HCT116 (cell line): Measurements from ENCODE around the gene PDE7B. TPM values are rescaled to one million over a fixed set of nuclear protein-coding genes. Genes with fewer than 3 reads are reported as not detected.

ENCODE experiments used
- ATAC-seq: fragments of 200-7000 bp; cut with Tn5 transposase; 2 replicates; pipeline ENCODE4 v1.9.1; 2020; ENCODE audit warnings: mild to moderate bottlenecking, moderate library complexity
- BruUV-seq: library from RNA; stranded (reverse); fragments of 400-500 nt; replicated peaks from 2 replicates; lab custom pipeline; 2021; lab: Mats Ljungman, UMichigan
- CTCF ChIA-PET: fragments of 300-600 bp; sonication (Branson Sonifier 250); formaldehyde crosslinking; loops from one replicate; lab custom pipeline; 2021; ENCODE audit warnings: antibody characterized with exemption; lab: Charles Lee
- POLR2A ChIA-PET: fragments of 300-600, 350-600 bp; sonication (Branson Sonifier 250); formaldehyde crosslinking; loops from one replicate; lab custom pipeline; 2021; ENCODE audit warnings: antibody characterized with exemption; lab: Charles Lee
- RAD21 ChIA-PET, 2 experiments: fragments of 300-600 bp; sonication (Branson Sonifier 250); formaldehyde crosslinking; loops; one replicate each; lab custom pipeline; 2023; ENCODE audit warnings: low total read pairs in 2 of 2; ENCODE audit not compliant: uncharacterized antibody in 2 of 2, unreplicated experiment in 2 of 2, low non-redundant PET in 1 of 2; lab: Charles Lee
- DNase-seq: peaks from one replicate; pipeline ENCODE4 v3.0.0-alpha.2; 2010; ENCODE audit warnings: low read depth, low spot score
- H2AFZ ChIP-seq: fragments of 200-600 bp; shearing (Covaris generic), sonication (generic); 2 replicates; pipeline ENCODE4 v1.6.1; 2017; ENCODE audit warnings: low read depth, mixed run types, mixed read lengths, antibody characterized with exemption, low read length; ENCODE audit not compliant: poor library complexity, severe bottlenecking
- H3K27ac ChIP-seq: 2 replicates; pipeline ENCODE4 v1.5.1; 2012; ENCODE audit warnings: low read depth, low read length
- H3K27me3 ChIP-seq: fragments of 200-600 bp; sonication (generic); 2 replicates; pipeline ENCODE4 v1.6.1; 2016; ENCODE audit warnings: mixed run types, low read length, mixed read lengths; ENCODE audit not compliant: insufficient read depth
- H3K36me3 ChIP-seq, 2 experiments: fragments of 200-500 bp in 1 of 2; fragments of 200-600 bp in 1 of 2; sonication (Bioruptor generic) in 1 of 2; sonication (generic) in 1 of 2; 2 replicates each; pipeline versions ENCODE4 v1.5.1 to v1.6.1; 2014 to 2016; ENCODE audit warnings: low read length in 2 of 2, inconsistent platforms in 1 of 2, mixed read lengths in 1 of 2, mixed run types in 1 of 2; ENCODE audit not compliant: insufficient read depth in 2 of 2, control insufficient read depth in 1 of 2
- H3K4me1 ChIP-seq, 2 experiments: fragments of 200-600 bp in 1 of 2; sonication (generic) in 1 of 2; 2 replicates each; pipeline versions ENCODE4 v1.5.1 to v1.6.1; 2012 to 2017; ENCODE audit warnings: low read length in 2 of 2, inconsistent platforms in 1 of 2, mild to moderate bottlenecking in 1 of 2, mixed read lengths in 1 of 2, mixed run types in 1 of 2, moderate library complexity in 1 of 2; ENCODE audit not compliant: insufficient read depth in 2 of 2, control insufficient read depth in 1 of 2
- H3K4me2 ChIP-seq: fragments of 200-600 bp; sonication (generic); 2 replicates; pipeline ENCODE4 v1.6.1; 2017; ENCODE audit warnings: mixed run types, low read length, mixed read lengths
- H3K4me3 ChIP-seq, 2 experiments: fragments of 200-600 bp in 1 of 2; sonication (generic) in 1 of 2; replicated peaks in 1 of 2; 2 replicates each; pipeline ENCODE4 v1.5.1; 2011 to 2016; ENCODE audit warnings: low read length in 2 of 2, control low read depth in 1 of 2, low read depth in 1 of 2, mild to moderate bottlenecking in 1 of 2, mixed read lengths in 1 of 2, mixed run types in 1 of 2
- H3K79me2 ChIP-seq: fragments of 200-600 bp; sonication (generic); 2 replicates; pipeline ENCODE4 v1.6.1; 2017; ENCODE audit warnings: mild to moderate bottlenecking, mixed run types, low read length, moderate library complexity, mixed read lengths; ENCODE audit not compliant: insufficient read depth
- H3K9ac ChIP-seq: fragments of 200-600 bp; sonication (generic); 2 replicates; pipeline ENCODE4 v1.6.1; 2016; ENCODE audit warnings: low read length, mixed read lengths
- H3K9me2 ChIP-seq: fragments of 200-600 bp; sonication (generic), shearing (Covaris generic); 2 replicates; pipeline ENCODE4 v1.6.1; 2017; ENCODE audit warnings: mixed run types, mild to moderate bottlenecking, moderate library complexity; ENCODE audit not compliant: insufficient read depth
- H3K9me3 ChIP-seq, 2 experiments: fragments of 200-500 bp in 1 of 2; fragments of 200-600 bp in 1 of 2; sonication (Bioruptor generic) in 1 of 2; sonication (generic) in 1 of 2; 2 replicates each; pipeline ENCODE4 v1.6.1; 2014 to 2017; ENCODE audit warnings: low read length in 2 of 2, mixed read lengths in 2 of 2, inconsistent platforms in 1 of 2, low read depth in 1 of 2, mild to moderate bottlenecking in 1 of 2, mixed run types in 1 of 2, moderate library complexity in 1 of 2; ENCODE audit not compliant: control insufficient read depth in 1 of 2, insufficient read depth in 1 of 2
- H4K20me1 ChIP-seq: fragments of 200-600 bp; sonication (generic), shearing (Covaris generic); 2 replicates; pipeline ENCODE4 v1.6.1; 2017; ENCODE audit warnings: mixed run types, mild to moderate bottlenecking, moderate library complexity; ENCODE audit not compliant: insufficient read depth
- CBX3 ChIP-seq: IDR thresholded peaks from 2 replicates; pipeline ENCODE4 v1.6.1; 2012; ENCODE audit warnings: low read depth
- CEBPB ChIP-seq: IDR thresholded peaks from 2 replicates; pipeline ENCODE4 v1.6.1; 2012; ENCODE audit warnings: low read depth
- EGR1 ChIP-seq: IDR thresholded peaks from 2 replicates; pipeline ENCODE4 v1.6.1; 2012; ENCODE audit warnings: low read depth
- ELF1 ChIP-seq: IDR thresholded peaks from 2 replicates; pipeline ENCODE4 v1.6.1; 2012; ENCODE audit warnings: low read depth, borderline replicate concordance
- EZH2 ChIP-seq: fragments of 200-600 bp; sonication (generic); IDR thresholded peaks from 2 replicates; pipeline ENCODE4 v1.6.1; 2017; ENCODE audit warnings: antibody characterized with exemption, mixed run types
- EZH2phosphoT487 ChIP-seq: fragments of 200-600 bp; IDR thresholded peaks from 2 replicates; pipeline ENCODE4 v1.6.1; 2018; ENCODE audit warnings: antibody characterized with exemption, borderline replicate concordance
- POLR2AphosphoS5 ChIP-seq: IDR thresholded peaks from 2 replicates; pipeline ENCODE4 v1.6.1; 2011; ENCODE audit warnings: mild to moderate bottlenecking, low read depth, low read length, moderate library complexity
- RAD21 ChIP-seq: IDR thresholded peaks from 2 replicates; pipeline ENCODE4 v1.6.1; 2012; ENCODE audit warnings: low read depth, mild to moderate bottlenecking
- SIN3A ChIP-seq: IDR thresholded peaks from 2 replicates; pipeline ENCODE4 v1.6.1; 2012; ENCODE audit warnings: low read depth
- SP1 ChIP-seq: IDR thresholded peaks from 2 replicates; pipeline ENCODE4 v1.6.1; 2012; ENCODE audit warnings: low read depth
- TCF7L2 ChIP-seq: IDR thresholded peaks from 2 replicates; pipeline ENCODE4 v1.7.0; 2011; ENCODE audit warnings: borderline replicate concordance, inconsistent platforms; ENCODE audit not compliant: insufficient read depth, insufficient read length; ENCODE audit errors: extremely low read depth
- YY1 ChIP-seq: IDR thresholded peaks from 2 replicates; pipeline ENCODE4 v1.6.1; 2011; ENCODE audit warnings: low read length, low read depth, moderate library complexity, mild to moderate bottlenecking; ENCODE audit not compliant: insufficient replicate concordance; ENCODE audit errors: extremely low read depth
- ZNF274 ChIP-seq: fragments of 200-500 bp; sonication (Bioruptor generic); IDR thresholded peaks from 2 replicates; pipeline ENCODE4 v1.6.1; 2014; ENCODE audit warnings: mild to moderate bottlenecking, low read depth, low read length, inconsistent platforms
- intact Hi-C: fragments of 100-400 bp; cut with micrococcal nuclease; formaldehyde crosslinking; loops from 2 replicates; pipeline ENCODE4 v1.10.0; 2022
- total RNA-seq: library from RNA; stranded (reverse); gene quantifications from one replicate; pipeline ENCODE4 v1.2.1, GENCODE V29; 2021; ENCODE audit not compliant: unreplicated experiment
- TF ChIP-seq, protein P1 (sequence below): IDR thresholded peaks from 2 replicates; pipeline ENCODE4 v1.6.1; 2011; ENCODE audit warnings: mild to moderate bottlenecking, low read length, moderate library complexity; ENCODE audit not compliant: insufficient replicate concordance; ENCODE audit errors: extremely low read depth
- TF ChIP-seq, protein P2 (sequence below): IDR thresholded peaks from 2 replicates; pipeline ENCODE4 v1.6.1; 2012
- TF ChIP-seq, protein P3 (sequence below), 3 experiments: fragments of 200-600 bp in 1 of 3; sonication (generic) in 1 of 3; IDR thresholded peaks in 2 of 3; conservative IDR thresholded peaks in 1 of 3; 2 replicates each; pipeline ENCODE4 v1.5.1; 2012 to 2017; ENCODE audit warnings: low read depth in 2 of 3, low read length in 2 of 3, antibody characterized with exemption in 1 of 3, borderline replicate concordance in 1 of 3, control low read depth in 1 of 3, mild to moderate bottlenecking in 1 of 3, mixed read lengths in 1 of 3, mixed run types in 1 of 3, moderate library complexity in 1 of 3; ENCODE audit not compliant: insufficient read depth in 1 of 3
- TF ChIP-seq, protein P4 (sequence below): IDR thresholded peaks from 2 replicates; pipeline ENCODE4 v1.6.1; 2012

PDE7B gene
- total RNA-seq, 1 experiment from 2014 or later, result 0.61 TPM

DNA sequence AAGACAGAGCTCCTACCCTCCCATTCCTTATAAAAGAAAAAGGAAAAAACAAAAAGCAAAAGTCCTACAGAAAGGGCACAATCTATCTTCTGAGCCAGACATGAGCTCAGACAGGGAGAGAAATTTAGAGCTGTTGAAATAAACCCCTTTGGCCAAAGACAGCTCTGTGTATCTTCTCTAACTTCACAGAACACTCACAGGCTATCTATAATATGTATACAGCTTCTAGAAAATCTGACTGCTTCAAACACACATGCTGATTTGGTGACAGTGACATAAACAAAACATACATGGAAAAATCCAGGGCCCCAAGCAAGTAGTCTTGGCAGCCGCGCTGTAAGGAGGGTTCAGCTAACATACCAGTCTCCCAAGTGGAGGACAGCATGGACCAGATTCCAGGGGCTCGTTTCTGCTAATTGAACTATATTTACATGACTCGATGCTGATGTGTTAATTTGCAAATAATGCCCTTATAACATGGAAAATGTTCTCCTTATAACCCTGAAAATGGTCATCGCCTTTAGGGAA lies 361.6 kb downstream of the PDE7B start:
- ChIA-PET RAD21 (no interaction called here), CTCF (no interaction called here), POLR2A (no interaction called here)
- ATAC-seq, result no peak
- Histone ChIP-seq H3K4me1 (no peaks in the 10 kb centered on the region), H3K9me2 (no peaks in the 10 kb centered on the region), H3K9me3 (no peaks in the 10 kb centered on the region), H2AFZ (no peak overlapping the region), H3K36me3 (no peaks in the 10 kb centered on the region), H3K27ac (no peak overlapping the region), H3K9ac (no peak overlapping the region), H3K27me3 (no peaks in the 10 kb centered on the region), H4K20me1 (no peaks in the 10 kb centered on the region), H3K4me3 (no peak overlapping the region)
- no peak for DNase-seq
- BruUV-seq, result no TSS peak
- intact Hi-C loops, result no loop called here
- TF ChIP-seq POLR2AphosphoS5, result no peak
- TF ChIP-seq SIN3A, result no peak
- no peak for TF ChIP-seq EZH2
- no peak for TF ChIP-seq SP1
- TF ChIP-seq CBX3, result no peak
- no peak for TF ChIP-seq TCF7L2
- TF ChIP-seq EZH2phosphoT487, result no peak
- TF ChIP-seq, protein P1, sequence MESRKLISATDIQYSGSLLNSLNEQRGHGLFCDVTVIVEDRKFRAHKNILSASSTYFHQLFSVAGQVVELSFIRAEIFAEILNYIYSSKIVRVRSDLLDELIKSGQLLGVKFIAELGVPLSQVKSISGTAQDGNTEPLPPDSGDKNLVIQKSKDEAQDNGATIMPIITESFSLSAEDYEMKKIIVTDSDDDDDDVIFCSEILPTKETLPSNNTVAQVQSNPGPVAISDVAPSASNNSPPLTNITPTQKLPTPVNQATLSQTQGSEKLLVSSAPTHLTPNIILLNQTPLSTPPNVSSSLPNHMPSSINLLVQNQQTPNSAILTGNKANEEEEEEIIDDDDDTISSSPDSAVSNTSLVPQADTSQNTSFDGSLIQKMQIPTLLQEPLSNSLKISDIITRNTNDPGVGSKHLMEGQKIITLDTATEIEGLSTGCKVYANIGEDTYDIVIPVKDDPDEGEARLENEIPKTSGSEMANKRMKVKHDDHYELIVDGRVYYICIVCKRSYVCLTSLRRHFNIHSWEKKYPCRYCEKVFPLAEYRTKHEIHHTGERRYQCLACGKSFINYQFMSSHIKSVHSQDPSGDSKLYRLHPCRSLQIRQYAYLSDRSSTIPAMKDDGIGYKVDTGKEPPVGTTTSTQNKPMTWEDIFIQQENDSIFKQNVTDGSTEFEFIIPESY, result no peak
- no peak for TF ChIP-seq ELF1
- TF ChIP-seq ZNF274, result no peak
- TF ChIP-seq, protein P2, sequence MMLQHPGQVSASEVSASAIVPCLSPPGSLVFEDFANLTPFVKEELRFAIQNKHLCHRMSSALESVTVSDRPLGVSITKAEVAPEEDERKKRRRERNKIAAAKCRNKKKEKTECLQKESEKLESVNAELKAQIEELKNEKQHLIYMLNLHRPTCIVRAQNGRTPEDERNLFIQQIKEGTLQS, result no peak
- TF ChIP-seq EGR1, result no peak
- TF ChIP-seq YY1, result no peak
- TF ChIP-seq CEBPB, result no peak
- TF ChIP-seq RAD21, result no peak
- TF ChIP-seq, protein P3, sequence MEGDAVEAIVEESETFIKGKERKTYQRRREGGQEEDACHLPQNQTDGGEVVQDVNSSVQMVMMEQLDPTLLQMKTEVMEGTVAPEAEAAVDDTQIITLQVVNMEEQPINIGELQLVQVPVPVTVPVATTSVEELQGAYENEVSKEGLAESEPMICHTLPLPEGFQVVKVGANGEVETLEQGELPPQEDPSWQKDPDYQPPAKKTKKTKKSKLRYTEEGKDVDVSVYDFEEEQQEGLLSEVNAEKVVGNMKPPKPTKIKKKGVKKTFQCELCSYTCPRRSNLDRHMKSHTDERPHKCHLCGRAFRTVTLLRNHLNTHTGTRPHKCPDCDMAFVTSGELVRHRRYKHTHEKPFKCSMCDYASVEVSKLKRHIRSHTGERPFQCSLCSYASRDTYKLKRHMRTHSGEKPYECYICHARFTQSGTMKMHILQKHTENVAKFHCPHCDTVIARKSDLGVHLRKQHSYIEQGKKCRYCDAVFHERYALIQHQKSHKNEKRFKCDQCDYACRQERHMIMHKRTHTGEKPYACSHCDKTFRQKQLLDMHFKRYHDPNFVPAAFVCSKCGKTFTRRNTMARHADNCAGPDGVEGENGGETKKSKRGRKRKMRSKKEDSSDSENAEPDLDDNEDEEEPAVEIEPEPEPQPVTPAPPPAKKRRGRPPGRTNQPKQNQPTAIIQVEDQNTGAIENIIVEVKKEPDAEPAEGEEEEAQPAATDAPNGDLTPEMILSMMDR (IDR thresholded peaks at IDR 0.05 in 2 of 3, conservative IDR thresholded peaks at IDR 0.05 in 1 of 3; ENCODE audit: borderline replicate concordance in 1 of 3, insufficient read depth in 1 of 3, low read depth in 2 of 3, low read length in 2 of 3), result no peak
- TF ChIP-seq, protein P4, sequence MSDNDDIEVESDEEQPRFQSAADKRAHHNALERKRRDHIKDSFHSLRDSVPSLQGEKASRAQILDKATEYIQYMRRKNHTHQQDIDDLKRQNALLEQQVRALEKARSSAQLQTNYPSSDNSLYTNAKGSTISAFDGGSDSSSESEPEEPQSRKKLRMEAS, result no peak
- TF ChIP-seq, all 23 proteins: peak for 0
- Histone ChIP-seq H3K4me2 (no peak overlapping the region), H3K79me2 (no peaks in the 10 kb centered on the region)
